ENCODE measurements around the gene CFAP20.

The CFAP20 gene

DNA sequence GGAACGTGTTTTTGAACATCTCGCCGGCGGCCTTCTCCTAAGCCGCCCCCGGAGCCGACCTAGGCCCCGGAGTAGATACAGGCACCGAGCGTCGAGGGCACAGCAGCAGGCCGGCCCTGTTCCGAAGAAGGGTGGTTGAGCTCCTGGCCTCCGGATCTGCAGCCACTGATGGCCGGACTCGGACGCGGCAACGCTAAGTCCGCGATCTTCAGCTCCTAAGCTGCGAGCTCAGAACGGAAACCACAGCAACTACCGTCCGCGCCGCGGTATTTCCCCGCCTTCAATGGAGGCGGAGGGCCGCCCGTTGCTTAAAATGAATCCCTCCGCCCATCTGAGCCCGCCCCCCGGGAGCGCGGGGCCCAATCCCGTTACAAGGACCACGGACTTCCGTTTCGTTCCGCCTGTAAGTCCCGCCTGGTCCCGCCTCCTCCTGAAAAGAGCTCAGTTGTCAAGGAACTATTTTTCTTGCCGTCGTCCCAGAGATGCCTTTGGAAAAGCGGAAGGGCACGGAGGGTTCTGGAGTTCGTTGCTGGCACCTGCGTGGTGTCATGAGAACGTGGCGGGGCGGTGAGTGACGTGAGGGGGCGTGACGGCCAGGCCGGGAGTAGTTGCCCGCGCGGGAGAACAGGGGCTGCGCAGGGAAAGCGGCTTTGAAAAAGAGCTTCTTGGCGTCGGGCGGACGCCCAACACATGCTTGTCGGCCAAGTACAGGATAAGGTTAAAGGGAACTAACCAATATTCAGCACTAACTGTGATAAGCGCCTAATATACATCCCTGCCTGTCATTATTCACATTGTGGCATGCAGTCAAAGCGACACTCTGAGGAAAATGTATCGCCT lies at the start of gene CFAP20:
CFAP20 (minus strand) TSS at position 285 of the 840 bp plus-strand sequence; CDS start at position 19, 266 bp downstream.
- DNase-seq: peak; percentile 100

DNA sequence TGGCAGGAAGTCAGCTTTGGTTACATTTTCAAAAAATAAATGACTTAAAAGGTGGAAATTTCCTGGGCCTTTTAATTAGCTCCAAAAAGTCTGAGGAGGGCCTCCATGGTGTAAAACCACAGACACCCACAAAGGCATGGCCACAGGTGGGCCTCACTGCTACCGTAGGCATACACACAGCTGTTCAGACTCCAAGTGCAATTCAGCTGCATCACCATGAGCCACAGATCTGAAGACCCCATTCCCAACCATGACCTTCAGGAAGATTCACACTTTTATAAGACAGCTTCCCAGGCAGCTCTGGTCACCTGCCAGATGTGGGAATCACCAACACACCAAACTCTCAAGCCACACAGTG lies 48.2 kb upstream of the CFAP20 start:
- DNase-seq: no peak

DNA sequence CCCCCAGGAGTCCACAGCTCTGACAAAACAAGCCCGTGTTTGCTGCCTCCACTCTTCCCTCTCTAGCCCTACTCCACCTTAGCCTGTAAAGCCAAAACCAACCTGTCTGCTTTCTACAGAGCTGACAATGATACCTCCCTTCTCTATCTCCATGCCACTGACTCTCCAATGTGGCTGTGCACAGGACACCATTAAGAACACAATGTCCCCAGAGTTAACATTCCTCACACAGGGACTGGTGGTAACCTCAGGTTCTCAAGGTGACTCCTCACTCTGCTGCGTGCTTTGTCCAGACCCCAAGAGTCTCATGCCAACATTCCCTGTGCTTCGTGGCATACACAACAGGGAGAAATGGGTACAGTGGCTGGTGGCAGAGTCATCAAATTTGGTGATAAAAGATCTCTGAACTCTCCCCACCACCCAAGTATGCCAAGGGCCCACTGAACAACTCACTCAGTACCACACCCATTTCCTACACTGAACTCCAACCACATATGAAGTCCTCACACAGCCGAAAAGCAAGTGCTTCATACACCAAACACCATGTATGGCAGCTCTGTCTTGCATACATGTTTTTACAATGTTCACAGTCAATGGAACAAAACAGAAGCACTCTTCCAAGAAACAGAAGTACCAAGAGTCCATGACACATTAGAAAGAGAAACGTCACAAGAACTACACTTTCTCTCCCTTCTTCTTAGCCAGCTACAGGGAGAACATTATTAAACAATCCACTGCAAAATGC lies 47.6 kb upstream of the CFAP20 start:
- peak; percentile 27 for DNase-seq

DNA sequence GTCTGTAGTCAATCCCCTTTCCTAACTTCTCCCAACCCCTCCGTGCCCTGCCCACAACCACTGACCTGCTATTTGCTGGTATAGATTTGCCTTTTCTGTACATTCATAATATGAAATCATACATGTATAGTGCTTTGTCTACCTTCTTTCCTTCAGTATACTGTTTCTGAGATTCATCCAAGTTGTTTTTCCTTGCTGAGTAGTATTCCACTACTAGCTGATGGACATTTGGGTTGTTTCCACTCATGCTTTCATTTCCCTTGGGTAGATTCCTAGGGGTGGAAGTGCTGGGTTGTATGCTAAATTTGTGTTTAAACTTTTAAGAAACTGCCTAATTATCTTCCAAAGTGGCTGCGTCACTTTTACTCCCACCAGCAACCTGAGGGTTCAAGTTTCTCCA lies 41.0 kb upstream of the CFAP20 start:
- DNase-seq: no peak

DNA sequence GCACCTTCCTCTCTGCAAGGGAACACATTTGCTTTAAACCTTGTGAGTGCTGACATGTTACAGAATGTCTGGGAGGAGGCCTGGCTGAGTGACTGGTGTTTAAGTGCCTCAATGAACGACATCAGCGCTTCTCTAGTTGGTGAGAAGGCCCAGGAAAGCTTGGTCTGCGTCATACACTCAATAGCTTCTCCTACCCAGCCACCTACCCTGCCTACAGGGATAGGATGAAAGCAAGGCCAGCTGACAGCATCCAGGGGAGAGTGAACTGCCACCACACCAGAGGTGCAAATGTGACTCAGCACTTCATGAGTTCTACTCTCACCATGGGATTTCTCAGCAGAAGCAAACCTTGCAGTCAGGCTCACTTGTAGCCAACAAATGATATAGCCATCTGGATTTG lies 31.7 kb upstream of the CFAP20 start:
- DNase-seq: no peak

DNA sequence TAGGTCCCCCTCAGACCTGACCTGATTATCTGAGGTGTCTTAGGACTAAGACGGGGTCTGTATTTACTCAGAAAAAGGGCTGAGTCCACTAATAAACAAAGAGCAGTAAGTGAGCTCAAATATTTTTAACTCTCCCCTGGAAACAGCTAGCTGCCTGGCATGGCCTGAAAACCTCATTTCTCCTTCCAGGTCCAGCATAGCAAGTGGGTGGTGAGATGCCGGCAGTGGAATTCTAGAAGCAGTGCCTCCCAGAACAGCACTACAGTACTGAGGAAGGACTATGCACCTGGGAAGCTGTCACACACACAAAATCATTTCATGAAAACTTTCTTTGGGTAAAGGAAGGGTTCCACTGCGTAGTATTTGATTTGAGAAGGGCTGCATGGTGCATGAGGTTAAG lies 29.5 kb upstream of the CFAP20 start:
- DNase-seq: no peak

DNA sequence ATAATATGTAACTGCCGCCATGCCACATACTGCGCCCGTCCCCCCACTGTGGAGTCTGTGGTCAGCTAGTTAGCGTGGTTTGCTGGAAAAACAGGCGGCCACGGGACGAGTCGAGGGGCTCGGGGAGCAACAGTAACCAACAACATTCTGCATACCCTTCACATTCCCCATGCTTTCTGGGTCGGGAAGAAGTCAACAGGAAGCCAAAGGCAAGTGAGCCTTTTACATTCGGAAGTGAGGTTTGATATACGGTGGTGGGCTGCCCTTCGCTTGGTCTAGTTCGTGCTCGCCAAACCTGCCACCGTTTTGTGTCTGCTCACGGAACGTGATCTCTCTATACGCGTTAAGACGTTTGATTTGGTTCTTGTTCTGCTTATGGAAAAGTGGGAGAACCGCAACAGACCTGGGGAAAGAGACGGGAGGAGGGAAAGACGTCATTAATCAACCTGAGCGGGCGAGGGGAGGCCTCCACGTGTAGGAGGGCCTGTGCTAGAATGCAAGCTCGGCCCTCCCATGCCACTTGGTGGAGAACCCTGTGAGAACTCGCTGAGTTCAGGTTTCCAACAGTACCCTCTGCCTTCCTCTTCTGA lies 28.9 kb upstream of the CFAP20 start:
- no peak for DNase-seq

DNA sequence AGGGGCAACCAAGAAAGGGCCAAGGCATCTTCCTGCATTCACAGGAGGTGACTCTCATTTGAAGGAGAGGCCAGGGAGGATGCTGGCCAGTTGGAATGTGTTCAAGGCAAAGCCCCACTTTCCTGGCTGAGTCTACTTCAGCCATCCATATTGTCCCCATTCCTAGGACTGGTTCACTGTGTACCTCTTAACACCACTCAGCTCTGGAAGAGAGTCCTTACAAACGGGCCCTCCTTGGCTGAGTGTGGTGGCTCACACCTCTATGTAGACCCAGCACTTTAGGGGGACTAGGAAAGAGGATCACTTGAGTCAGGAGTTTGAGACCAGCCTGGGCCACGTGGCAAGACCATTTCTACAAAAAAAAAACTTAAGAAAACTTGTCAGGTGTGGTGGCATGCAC lies 28.1 kb upstream of the CFAP20 start:
- DNase-seq: no peak

DNA sequence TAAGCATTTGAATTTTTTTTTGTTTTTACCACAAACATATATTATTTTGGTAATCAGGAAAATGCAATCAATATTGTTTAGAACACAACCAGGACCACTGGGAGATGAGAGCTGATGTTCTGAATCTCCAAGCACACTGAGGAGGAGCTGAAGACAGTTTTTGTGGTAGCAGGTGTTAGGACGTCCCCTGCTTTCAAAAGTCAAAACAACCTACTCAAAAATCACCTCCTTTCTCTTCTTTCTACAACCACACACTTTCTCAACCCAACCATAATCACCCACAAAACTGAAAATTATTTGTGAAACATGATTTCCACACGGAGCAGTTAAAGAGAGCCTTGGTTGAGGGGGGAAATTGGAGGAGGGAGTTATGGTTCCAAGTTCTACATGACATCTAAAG lies 26.7 kb upstream of the CFAP20 start:
- no peak for DNase-seq

DNA sequence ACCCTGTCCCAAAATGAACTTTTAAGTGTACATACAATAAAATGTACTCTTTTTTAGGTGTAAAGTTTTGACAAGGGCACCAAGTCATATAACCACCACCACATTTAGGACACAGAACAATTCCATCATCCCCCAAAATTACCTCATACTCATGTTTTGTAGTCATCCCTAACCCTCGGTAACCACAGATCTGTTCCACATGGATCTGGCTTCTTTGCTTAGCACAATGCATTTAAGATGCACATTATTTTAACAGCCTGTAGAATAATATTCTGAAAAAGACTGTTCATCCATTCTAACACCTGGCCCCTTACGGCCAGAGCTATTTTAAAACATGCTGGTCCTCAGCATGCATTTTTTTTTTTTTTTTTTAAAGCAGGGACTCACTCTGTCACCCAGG lies 25.2 kb upstream of the CFAP20 start:
- no peak for DNase-seq

DNA sequence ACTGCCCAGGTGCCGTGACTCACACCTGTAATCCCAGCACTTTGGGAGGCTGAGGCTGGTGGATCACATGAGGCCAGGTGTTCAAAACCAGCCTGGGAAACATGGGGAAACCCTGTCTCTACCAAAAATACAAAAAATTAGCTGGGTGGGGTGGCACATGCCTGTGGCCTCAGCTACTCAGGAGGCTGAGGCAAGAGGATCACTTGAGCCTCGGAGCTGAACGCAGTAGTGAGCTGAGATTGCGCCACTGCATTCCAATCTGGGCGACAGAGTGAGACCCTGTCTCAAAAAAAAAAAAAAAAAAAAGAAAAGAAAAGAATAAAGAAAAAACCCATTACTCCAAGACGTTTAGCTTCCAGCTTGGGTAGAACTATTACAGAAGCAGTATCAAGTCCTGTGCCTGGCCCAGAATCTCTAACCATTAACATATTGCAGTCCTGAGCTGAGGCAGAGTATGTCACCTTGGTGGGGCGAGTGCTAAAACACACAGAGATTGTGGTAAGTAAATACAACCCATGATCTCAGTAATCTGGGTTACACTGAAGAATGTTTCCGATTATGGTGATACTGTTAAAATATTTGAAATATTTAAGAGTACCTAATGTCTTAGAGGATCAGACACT lies 23.2 kb upstream of the CFAP20 start:
- DNase-seq: no peak

DNA sequence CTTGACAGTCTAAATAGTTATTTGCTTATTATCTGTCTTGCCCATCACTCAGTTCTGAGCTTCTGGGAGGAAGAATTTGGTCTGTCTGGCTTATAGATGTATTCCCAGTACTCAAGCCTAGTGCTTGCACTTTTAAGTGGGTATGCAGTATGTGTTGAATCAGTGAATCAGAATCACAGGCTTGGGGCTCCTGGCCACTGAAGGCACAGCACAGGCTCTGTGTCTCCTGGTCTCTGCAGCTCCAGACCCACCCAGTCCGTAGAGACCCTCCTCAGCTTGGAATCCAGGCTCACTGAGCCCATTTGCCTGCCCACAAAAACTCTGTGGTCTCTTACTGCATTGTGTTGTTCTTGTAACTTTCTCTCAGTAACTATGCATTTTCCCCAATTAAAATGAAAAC lies 19.3 kb upstream of the CFAP20 start:
- no peak for DNase-seq

DNA sequence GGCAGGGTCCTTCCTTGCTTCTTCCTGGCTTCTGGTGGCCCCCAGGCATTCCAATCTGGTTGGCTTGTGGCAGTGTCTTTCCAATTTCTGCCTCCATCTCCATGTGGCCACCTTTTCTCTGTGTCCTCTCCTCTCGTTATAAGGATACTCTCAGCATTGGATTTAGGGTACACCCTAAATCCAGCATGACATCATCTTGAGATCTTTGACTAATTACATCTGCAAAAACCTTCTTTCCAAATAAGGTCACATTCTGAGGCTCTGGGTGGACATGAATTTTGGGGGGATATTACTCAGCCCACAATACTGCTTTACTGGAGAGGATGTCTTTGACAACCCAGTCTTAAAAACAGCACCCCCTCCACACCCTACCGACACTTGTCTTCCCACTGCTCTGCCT lies 18.9 kb upstream of the CFAP20 start:
- no peak for DNase-seq

DNA sequence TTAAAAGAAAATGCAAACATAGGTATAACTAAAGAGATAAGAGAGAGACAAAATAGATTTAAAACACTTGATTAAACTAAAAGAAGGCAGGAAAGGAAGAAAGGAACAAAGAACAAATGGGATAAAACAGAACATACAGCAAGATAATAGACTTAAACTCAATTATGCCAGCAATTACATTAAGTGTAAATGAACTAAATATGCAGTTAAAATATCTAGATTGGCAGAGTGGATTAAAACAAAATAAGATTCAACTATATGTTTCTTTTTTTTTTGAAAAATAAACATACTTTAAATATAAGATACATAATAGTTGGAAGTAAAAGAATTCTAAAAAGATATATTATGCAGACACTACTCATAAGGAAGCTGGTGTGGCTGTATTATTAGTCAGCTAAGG lies 9.7 kb upstream of the CFAP20 start:
- DNase-seq: no peak

DNA sequence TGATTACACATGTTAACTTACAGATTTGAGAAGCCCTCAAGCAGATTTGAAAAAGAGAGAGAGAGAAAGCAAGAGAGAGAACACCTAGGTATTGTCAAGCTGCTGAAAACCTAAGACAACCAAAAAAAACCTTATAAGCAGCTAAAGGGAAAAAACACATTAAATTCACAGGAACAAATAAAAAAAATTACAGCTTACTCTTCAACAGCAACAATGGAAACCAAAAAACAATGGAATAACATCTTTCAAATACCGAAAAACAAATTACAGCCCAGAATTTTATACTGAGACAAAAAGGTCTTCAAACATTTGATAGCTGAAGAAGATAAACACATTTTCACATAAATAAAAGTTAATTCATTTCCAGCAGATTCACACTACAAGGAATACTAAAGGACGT lies 8.4 kb upstream of the CFAP20 start:
- no peak for DNase-seq

DNA sequence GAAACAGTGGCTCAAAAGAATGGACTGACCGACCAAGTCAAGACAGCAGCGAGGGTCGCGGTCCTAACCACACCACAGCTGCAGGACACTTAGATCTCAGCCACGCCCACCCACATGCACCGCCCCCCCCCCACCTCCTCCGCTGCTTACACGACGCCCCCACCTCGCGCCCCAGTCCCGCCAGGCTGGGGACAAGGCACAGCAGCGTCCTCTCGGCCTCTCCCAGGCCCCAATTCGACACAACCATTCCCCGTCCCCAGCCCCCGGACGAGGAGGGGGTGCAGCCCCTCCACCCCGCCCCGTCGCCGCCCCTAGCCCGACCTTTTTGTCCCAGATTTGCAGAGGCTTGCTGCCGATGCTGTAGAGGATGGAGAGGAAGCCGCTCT lies 477 bp downstream of the CFAP20 start:
- DNase-seq: no peak

DNA sequence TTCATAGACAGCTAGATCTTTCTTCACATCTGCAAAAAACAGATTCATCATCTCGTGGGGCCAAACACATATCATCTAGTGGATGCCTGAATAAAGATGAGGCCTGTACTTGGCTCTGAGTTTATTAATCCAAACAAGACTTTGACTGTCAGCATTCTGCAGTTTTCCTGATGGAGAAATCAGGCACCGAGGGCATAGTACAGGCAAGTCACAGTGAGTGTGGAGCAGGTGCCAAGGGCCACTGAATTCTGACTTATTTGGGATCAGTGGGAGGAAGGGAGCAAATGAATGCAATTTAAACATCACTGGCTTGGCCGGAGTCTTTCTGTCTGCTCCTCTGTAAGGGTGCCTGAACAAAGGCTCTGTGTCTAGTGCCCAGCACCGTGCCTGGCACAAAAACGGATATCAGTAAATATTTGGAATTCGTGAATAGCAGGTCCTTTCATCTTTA lies 975 bp downstream of the CFAP20 start:
- DNase-seq: no peak

DNA sequence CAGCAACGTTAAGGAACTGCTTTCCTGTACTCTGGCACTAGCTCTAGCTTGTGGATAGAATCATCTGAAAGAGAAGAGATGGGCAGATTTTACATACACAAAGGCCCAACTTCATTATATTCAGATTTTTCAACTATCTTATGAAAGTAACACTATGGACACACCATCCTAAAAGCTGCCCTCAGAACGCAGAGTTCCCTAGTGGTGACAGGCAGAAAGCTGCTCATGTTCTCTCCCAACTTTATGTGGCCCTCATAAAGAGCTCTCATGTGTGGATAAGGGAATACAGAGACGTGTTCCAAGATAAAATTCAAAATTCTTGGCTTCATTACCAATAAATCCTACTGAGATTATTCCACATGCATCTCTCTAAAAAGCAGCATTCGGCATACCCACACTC lies 1.5 kb downstream of the CFAP20 start:
- peak; percentile 27 for DNase-seq

DNA sequence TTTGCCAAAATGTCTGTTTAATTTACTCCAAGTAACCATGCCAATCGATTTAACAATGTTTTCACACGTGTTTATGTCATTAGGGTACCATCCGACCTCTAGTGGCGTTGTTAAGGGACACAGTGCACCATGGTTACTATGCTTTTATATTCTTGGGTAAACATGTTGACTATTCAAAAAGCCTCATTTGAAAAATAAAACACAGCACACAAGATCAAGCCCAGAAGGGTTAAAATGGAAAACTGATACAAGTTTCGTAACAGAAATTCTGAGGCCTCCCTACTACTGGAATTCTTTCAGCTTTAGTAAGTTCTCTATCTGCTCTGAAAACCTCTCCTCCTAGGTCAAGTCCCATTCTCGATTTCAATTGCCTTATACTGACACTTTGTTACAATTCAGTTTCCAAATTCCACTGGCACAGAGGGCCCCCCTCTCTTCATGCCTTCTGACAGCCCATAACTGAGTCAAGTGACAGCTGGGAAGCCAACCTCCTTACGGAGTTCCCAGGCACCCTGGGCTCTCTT lies 2.1 kb downstream of the CFAP20 start:
- peak; percentile 75 for DNase-seq

DNA sequence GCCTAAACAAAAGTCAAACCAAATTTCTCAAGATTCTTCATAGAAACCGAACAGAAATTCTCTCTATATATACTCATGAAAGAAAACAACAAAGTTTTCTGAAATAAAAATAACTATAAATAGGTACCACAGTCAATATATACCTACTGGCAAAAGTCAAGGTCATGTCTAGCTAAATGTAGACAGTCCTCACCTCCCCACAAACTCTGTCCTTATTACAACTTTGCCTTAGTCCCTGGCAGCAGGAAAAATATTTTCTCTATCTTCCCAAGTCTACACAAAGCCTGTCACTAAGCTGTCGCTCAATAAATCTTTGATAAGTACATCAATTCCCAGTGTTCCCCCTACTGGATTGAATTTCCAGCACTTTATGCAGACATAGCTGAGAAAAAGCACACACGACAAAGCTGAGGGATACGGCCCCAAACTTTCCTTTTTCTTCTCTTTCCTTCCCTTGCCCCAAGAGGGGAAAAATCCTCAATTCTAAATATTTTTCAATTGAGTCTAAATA lies 2.7 kb downstream of the CFAP20 start:
- no peak for DNase-seq

DNA sequence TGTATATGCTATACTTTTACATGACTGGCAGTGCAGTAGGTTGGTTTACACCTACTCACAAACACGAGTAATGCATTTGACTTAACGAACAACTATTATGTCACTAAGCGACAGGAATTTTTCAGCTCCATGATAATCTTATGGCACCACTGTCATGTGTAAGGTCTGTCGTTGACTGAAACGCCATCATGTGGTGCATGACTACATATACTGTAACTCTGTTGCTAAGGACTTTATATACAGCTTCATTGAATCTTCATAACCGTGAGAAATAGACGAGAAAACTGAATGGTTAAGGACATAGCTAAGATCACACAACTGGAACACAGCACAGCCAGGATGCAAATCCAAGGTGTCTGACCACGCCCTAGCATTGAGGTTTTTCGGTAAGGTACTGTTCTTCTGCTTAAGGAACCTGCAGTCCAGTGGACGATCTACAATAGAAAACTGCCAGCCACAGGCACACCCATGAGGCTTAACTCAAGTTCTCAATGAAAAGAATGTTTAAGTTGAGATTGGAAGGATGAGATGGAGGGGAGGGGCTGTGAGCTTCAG lies 3.3 kb downstream of the CFAP20 start:
- DNase-seq: no peak

DNA sequence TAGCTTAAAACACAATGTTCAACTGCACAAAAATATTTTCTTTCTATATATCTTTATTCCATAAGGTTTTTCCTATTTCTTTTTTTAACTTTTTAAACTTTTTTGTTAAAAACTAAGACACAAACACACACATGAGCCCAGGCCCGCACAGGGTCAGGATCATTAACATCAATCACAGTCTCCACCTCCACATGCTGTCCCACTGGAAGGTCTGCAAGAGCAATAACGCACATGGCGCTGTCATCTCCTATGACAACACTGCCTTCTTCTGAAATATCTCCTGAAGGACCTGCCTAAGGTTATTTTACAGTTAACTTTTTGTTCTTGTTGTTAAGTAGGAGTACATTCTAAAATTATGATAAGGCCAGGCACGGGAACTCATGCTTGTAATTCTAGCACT lies 4.1 kb downstream of the CFAP20 start:
- no peak for DNase-seq

DNA sequence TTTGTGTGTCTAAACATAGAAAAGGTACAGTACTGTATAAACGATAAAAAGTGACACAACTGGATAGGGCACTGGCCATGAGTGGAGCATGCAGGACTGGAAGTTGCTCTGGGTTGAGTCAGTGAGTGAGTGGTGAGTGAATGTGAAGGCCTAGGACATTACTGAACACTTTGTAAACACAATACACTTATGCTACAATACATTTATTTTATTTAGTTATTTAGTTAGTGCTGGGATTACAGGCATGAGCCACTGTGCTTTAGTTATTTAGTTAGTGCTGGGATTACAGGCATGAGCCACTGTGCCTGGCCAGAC lies 4.6 kb downstream of the CFAP20 start:
- no peak for DNase-seq

Measured in hematopoietic multipotent progenitor cell treated with erythropoietin and hydrocortisone succinate and interleukin-3 and kit ligand, for 8 days (in vitro differentiated cells).